SK-N-SH treated with all-trans-retinoic acid at 6 μM for 48 hours (cell line): Measurements from ENCODE around the gene GAN.
A peak's percentile ranks its signal among the peaks of the same experiment; 100 is the strongest.

ENCODE experiments used
- ATAC-seq: fragments of 200-7000 bp; cut with Tn5 transposase; 3 replicates; pipeline ENCODE4 v1.9.1; 2020; ENCODE audit warnings: mild to moderate bottlenecking, moderate library complexity
- ARNTL ChIP-seq: fragments of 450-650 bp; formaldehyde crosslinking; IDR thresholded peaks from 2 replicates; pipeline ENCODE4 v1.5.0; 2020; ENCODE audit warnings: low read depth, mild to moderate bottlenecking, moderate library complexity, borderline replicate concordance
- BACH2 ChIP-seq: fragments of 250-450 bp; sonication (Bioruptor Pico); IDR thresholded peaks from 2 replicates; pipeline ENCODE4 v1.9.0; 2021; ENCODE audit warnings: mild to moderate bottlenecking, borderline replicate concordance
- CREB5 ChIP-seq: fragments of 250-450 bp; sonication (Bioruptor Pico); IDR thresholded peaks from 2 replicates; pipeline ENCODE4 v1.5.1; 2020; ENCODE audit warnings: low read depth, mild to moderate bottlenecking, moderate library complexity
- CSRNP3 ChIP-seq: fragments of 250-450 bp; sonication (Bioruptor Pico); IDR thresholded peaks from 2 replicates; pipeline ENCODE4 v1.5.1; 2021; ENCODE audit warnings: mild to moderate bottlenecking, moderate library complexity
- ESRRG ChIP-seq: fragments of 250-450 bp; sonication (Bioruptor Pico); IDR thresholded peaks from 2 replicates; pipeline ENCODE4 v1.6.1; 2021; ENCODE audit warnings: mild to moderate bottlenecking
- GLIS3 ChIP-seq: fragments of 250-450 bp; sonication (Bioruptor Pico); IDR thresholded peaks from 2 replicates; pipeline ENCODE4 v1.5.0; 2020; ENCODE audit warnings: mild to moderate bottlenecking, moderate library complexity
- ISL1 ChIP-seq: fragments of 250-450 bp; sonication (Bioruptor Pico); IDR thresholded peaks from 2 replicates; pipeline ENCODE4 v2.1.2; 2022; ENCODE audit warnings: mild to moderate bottlenecking, moderate library complexity
- OSR1 ChIP-seq: fragments of 250-450 bp; sonication (Bioruptor Pico); IDR thresholded peaks from 2 replicates; pipeline ENCODE4 v1.8.0; 2022; ENCODE audit warnings: moderate library complexity, mild to moderate bottlenecking, inconsistent platforms
- PPARA ChIP-seq: fragments of 250-450 bp; sonication (Bioruptor Pico); IDR thresholded peaks from 2 replicates; pipeline ENCODE4 v1.5.0; 2020; ENCODE audit warnings: mild to moderate bottlenecking, borderline replicate concordance
- RARB ChIP-seq: fragments of 250-450 bp; sonication (Bioruptor Pico); IDR thresholded peaks from 2 replicates; pipeline ENCODE4 v1.8.0; 2021; ENCODE audit warnings: mild to moderate bottlenecking, moderate library complexity
- SNAI2 ChIP-seq: fragments of 250-450 bp; sonication (Bioruptor Pico); IDR thresholded peaks from 2 replicates; pipeline ENCODE4 v1.5.0; 2020; ENCODE audit warnings: mild to moderate bottlenecking, moderate library complexity
- TCF4 ChIP-seq: fragments of 250-450 bp; sonication (Bioruptor Pico); IDR thresholded peaks from 2 replicates; pipeline ENCODE4 v1.8.0; 2021; ENCODE audit warnings: mild to moderate bottlenecking, moderate library complexity, borderline replicate concordance
- TOX ChIP-seq: fragments of 250-450 bp; sonication (Bioruptor Pico); IDR thresholded peaks from 2 replicates; pipeline ENCODE4 v1.8.0; 2021; ENCODE audit warnings: mild to moderate bottlenecking, moderate library complexity, borderline replicate concordance
- TSHZ2 ChIP-seq: fragments of 250-450 bp; sonication (Bioruptor Pico); IDR thresholded peaks from 2 replicates; pipeline ENCODE4 v1.5.0; 2020; ENCODE audit warnings: mild to moderate bottlenecking, moderate library complexity
- ZC3H10 ChIP-seq: fragments of 250-450 bp; sonication (Bioruptor Pico); IDR thresholded peaks from 2 replicates; pipeline ENCODE4 v1.5.1; 2021; ENCODE audit warnings: mild to moderate bottlenecking, moderate library complexity
- ZFP3 ChIP-seq: fragments of 250-450 bp; sonication (Bioruptor Pico); IDR thresholded peaks from 2 replicates; pipeline ENCODE4 v1.5.0; 2020; ENCODE audit warnings: mild to moderate bottlenecking, moderate library complexity
- ZFP30 ChIP-seq: fragments of 450-650 bp; formaldehyde crosslinking; IDR thresholded peaks from 2 replicates; pipeline ENCODE4 v1.5.0; 2022; ENCODE audit warnings: mild to moderate bottlenecking, moderate library complexity
- ZNF70 ChIP-seq: fragments of 450-650 bp; formaldehyde crosslinking; IDR thresholded peaks from 2 replicates; pipeline ENCODE4 v1.5.0; 2020; ENCODE audit warnings: mild to moderate bottlenecking, moderate library complexity
- ZNF8 ChIP-seq: fragments of 450-650 bp; formaldehyde crosslinking; IDR thresholded peaks from 2 replicates; pipeline ENCODE4 v1.5.0; 2020; ENCODE audit warnings: mild to moderate bottlenecking, moderate library complexity
- TF ChIP-seq, protein P1 (sequence below): fragments of 250-450 bp; sonication (Bioruptor Pico); IDR thresholded peaks from 2 replicates; pipeline ENCODE4 v1.8.0; 2021; ENCODE audit warnings: low read depth, mild to moderate bottlenecking, moderate library complexity, borderline replicate concordance
- TF ChIP-seq, protein P2 (sequence below): fragments of 250-450 bp; sonication (Bioruptor Pico); IDR thresholded peaks from 2 replicates; pipeline ENCODE4 v1.8.0; 2020; ENCODE audit warnings: mild to moderate bottlenecking, moderate library complexity, borderline replicate concordance

GAN gene

GRCh38 chr16:81431554-81432353 is 117.0 kb downstream of the GAN start:
- TF ChIP-seq ARNTL (CRISPR knock-in tag) (no peak), ESRRG (no peak), SNAI2 (CRISPR knock-in tag) (no peak), ZFP30 (CRISPR knock-in tag) (no peak), ZFP3 (CRISPR knock-in tag) (no peak), PPARA (CRISPR knock-in tag) (no peak), ZNF8 (CRISPR knock-in tag) (no peak), RARB (CRISPR knock-in tag) (no peak), GLIS3 (CRISPR knock-in tag) (no peak), ISL1 (no peak), OSR1 (CRISPR knock-in tag) (no peak), ZNF70 (CRISPR knock-in tag) (no peak), TSHZ2 (CRISPR knock-in tag) (no peak), CREB5 (CRISPR knock-in tag) (no peak), CSRNP3 (no peak), BACH2 (CRISPR knock-in tag) (no peak), TOX (no peak)
- TF ChIP-seq, protein P1, sequence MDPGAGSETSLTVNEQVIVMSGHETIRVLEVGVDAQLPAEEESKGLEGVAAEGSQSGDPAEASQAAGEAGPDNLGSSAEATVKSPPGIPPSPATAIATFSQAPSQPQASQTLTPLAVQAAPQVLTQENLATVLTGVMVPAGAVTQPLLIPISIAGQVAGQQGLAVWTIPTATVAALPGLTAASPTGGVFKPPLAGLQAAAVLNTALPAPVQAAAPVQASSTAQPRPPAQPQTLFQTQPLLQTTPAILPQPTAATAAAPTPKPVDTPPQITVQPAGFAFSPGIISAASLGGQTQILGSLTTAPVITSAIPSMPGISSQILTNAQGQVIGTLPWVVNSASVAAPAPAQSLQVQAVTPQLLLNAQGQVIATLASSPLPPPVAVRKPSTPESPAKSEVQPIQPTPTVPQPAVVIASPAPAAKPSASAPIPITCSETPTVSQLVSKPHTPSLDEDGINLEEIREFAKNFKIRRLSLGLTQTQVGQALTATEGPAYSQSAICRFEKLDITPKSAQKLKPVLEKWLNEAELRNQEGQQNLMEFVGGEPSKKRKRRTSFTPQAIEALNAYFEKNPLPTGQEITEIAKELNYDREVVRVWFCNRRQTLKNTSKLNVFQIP, result no peak
- ATAC-seq, result peak; percentile 62; the same call in 2 of the 3 replicates

DNA sequence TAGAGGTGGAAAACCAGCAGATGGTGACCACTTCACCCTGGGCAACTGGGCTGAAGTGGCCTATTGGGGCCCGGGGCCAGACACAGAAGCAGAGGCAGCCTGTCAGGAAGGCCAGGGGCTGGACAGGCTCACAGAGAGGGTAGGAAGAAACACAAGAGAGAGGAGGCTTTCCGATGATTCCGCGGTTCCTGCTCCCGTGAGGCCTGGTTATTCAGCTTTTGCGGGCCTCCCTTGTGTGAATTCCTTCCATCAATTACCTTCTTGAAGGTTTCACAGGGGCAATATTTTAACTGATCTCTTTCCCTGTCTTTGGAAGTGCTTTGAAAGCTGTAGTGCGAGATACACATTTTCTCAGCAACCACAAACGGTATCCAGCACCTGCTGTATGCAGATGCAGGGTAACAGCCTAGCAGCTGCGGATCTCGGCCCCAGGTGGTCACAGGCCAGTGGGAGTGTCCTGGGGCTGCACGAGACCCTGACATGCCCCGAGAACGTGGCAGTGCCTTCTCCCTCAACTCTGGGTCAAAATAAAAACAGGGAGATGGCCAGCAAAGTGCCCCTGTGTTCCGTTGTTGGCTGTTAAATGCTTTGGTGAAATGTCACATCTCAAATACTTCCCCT is 118.3 kb downstream of the GAN start:
- no peak for ATAC-seq
- TF ChIP-seq GLIS3 (CRISPR knock-in tag) (no peak), TCF4 (CRISPR knock-in tag) (no peak), BACH2 (CRISPR knock-in tag) (no peak), ESRRG (no peak), ZFP3 (CRISPR knock-in tag) (no peak), ZNF70 (CRISPR knock-in tag) (no peak), TOX (no peak), ZC3H10 (no peak), OSR1 (CRISPR knock-in tag) (no peak), PPARA (CRISPR knock-in tag) (no peak), ZFP30 (CRISPR knock-in tag) (no peak), ISL1 (no peak)
- TF ChIP-seq, protein P2, sequence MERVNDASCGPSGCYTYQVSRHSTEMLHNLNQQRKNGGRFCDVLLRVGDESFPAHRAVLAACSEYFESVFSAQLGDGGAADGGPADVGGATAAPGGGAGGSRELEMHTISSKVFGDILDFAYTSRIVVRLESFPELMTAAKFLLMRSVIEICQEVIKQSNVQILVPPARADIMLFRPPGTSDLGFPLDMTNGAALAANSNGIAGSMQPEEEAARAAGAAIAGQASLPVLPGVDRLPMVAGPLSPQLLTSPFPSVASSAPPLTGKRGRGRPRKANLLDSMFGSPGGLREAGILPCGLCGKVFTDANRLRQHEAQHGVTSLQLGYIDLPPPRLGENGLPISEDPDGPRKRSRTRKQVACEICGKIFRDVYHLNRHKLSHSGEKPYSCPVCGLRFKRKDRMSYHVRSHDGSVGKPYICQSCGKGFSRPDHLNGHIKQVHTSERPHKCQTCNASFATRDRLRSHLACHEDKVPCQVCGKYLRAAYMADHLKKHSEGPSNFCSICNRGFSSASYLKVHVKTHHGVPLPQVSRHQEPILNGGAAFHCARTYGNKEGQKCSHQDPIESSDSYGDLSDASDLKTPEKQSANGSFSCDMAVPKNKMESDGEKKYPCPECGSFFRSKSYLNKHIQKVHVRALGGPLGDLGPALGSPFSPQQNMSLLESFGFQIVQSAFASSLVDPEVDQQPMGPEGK (CRISPR knock-in tag), result no peak
- TF ChIP-seq, protein P1, result no peak
- TF ChIP-seq, all 23 proteins: peak for 0
